Large intestine (tissue), 12 donors: ENCODE data around the gene USP17L29. TPM values are rescaled to one million over a fixed set of nuclear protein-coding genes. Genes with fewer than 3 reads are reported as not detected.
"Not testable (repeated sequence)": the region's sequence is repeated elsewhere in the genome, so short reads cannot be mapped to it uniquely, and the experiment has no call there.

ENCODE experiments used
- DNase-seq, 2 donors: peaks; one replicate each; pipeline versions ENCODE4 v3.0.0 to v3.0.0-alpha.2; 2013
- H3K27ac ChIP-seq: one replicate; pipeline ENCODE4 v1.5.1; 2013; ENCODE audit warnings: low read length
- H3K27me3 ChIP-seq: 2 replicates; pipeline ENCODE4 v1.6.1; 2013; ENCODE audit warnings: low read length; ENCODE audit not compliant: control insufficient read depth, insufficient read depth
- H3K36me3 ChIP-seq: 2 replicates; pipeline ENCODE4 v1.6.1; 2013; ENCODE audit warnings: low read length; ENCODE audit not compliant: control insufficient read depth, insufficient read depth
- H3K4me1 ChIP-seq: one replicate; pipeline ENCODE4 v1.6.1; 2013; ENCODE audit warnings: low read length; ENCODE audit not compliant: control insufficient read depth, insufficient read depth
- H3K4me3 ChIP-seq: one replicate; pipeline ENCODE4 v1.5.1; 2013; ENCODE audit warnings: low read length
- H3K9me3 ChIP-seq: one replicate; pipeline ENCODE4 v1.6.1; 2013; ENCODE audit warnings: mild to moderate bottlenecking, low read depth, low read length, moderate library complexity; ENCODE audit not compliant: control insufficient read depth
- WGBS: methylation state at CpG from one replicate; pipeline ENCODE4 v1.1.5; 2013; ENCODE audit warnings: low lambda C conversion rate; ENCODE audit not compliant: insufficient coverage; 5-methylcytosine and 5-hydroxymethylcytosine counted together
- long read RNA-seq, 11 donors: transcript quantifications; one replicate each; lab custom pipeline, GENCODE V29; 2026
- polyA plus RNA-seq: library from polyadenylated mRNA; unstranded; fragments of 120-200 nt; gene quantifications from one replicate; pipeline ENCODE4 v1.2.1, GENCODE V29; 2013

USP17L29 gene
- not detected for polyA plus RNA-seq
- long read RNA-seq, donor 1 = 0 reads
- long read RNA-seq, donor 2 = 0 reads
- long read RNA-seq, donor 3 = 0 reads
- long read RNA-seq, donor 4 = 0 reads
- long read RNA-seq, donor 5 = 0 reads
- long read RNA-seq, donor 6 = 0 reads
- long read RNA-seq, donor 7 = 0 reads
- long read RNA-seq, donor 8 = 0 reads
- long read RNA-seq, donor 9 = 0 reads
- long read RNA-seq, donor 10 = 0 reads
- long read RNA-seq, donor 11 = 0 reads

- H3K36me3 ChIP-seq, DNase-seq, H3K4me1 ChIP-seq, H3K27me3 ChIP-seq, H3K4me3 ChIP-seq, H3K27ac ChIP-seq, H3K9me3 ChIP-seq: not testable (repeated sequence)
- WGBS = no CpG with 5 or more reads among the region's 15 CpGs
Observed at GRCh38 chr4:9353338-9353737, at the start of gene USP17L29. Gene USP17L29, plus strand, starts transcription at chr4:9353638. Its CDS starts 0 bp downstream, at chr4:9353638.

GRCh38 chr4:9324191-9324590 is 29.2 kb upstream of the USP17L29 start:
- H3K27me3 ChIP-seq, H3K9me3 ChIP-seq, H3K4me3 ChIP-seq, DNase-seq, H3K4me1 ChIP-seq, H3K36me3 ChIP-seq, H3K27ac ChIP-seq: not testable (repeated sequence)
- WGBS = no CpG with 5 or more reads among the region's 13 CpGs

GRCh38 chr4:9324865-9325264 is 28.6 kb upstream of the USP17L29 start, which contains the start of gene USP17L24:
Gene USP17L24, plus strand, starts transcription at chr4:9325165. Its CDS starts 0 bp downstream, at chr4:9325165.
- no CpG with 5 or more reads among the region's 15 CpGs for WGBS
- H3K9me3 ChIP-seq, DNase-seq: not testable (repeated sequence)

GRCh38 chr4:9329611-9330010 is 23.8 kb upstream of the USP17L29 start, which contains the start of gene USP17L25:
Gene USP17L25, plus strand, starts transcription at chr4:9329911. Its CDS starts 0 bp downstream, at chr4:9329911.
- not testable (repeated sequence) for H3K4me1 ChIP-seq, H3K4me3 ChIP-seq, DNase-seq, H3K27me3 ChIP-seq, H3K36me3 ChIP-seq, H3K9me3 ChIP-seq, H3K27ac ChIP-seq
- WGBS = no CpG with 5 or more reads among the region's 15 CpGs

More at GRCh38 chr4:9324865-9325264, 28.6 kb upstream of the USP17L29 start, which contains the start of gene USP17L24:
- not testable (repeated sequence) for H3K27ac ChIP-seq, H3K4me1 ChIP-seq, H3K27me3 ChIP-seq, H3K36me3 ChIP-seq, H3K4me3 ChIP-seq

GRCh38 chr4:9334358-9334757 is 19.1 kb upstream of the USP17L29 start, which contains the start of gene USP17L26:
Gene USP17L26, plus strand, starts transcription at chr4:9334658. Its CDS starts 0 bp downstream, at chr4:9334658.
- not testable (repeated sequence) for H3K4me3 ChIP-seq, DNase-seq, H3K36me3 ChIP-seq, H3K27ac ChIP-seq, H3K9me3 ChIP-seq, H3K4me1 ChIP-seq, H3K27me3 ChIP-seq
- WGBS = no CpG with 5 or more reads among the region's 15 CpGs

GRCh38 chr4:9339103-9339502 is 14.3 kb upstream of the USP17L29 start, which contains the start of gene USP17L5:
Gene USP17L5, plus strand, starts transcription at chr4:9339403. Its CDS starts 0 bp downstream, at chr4:9339403.
- no CpG with 5 or more reads among the region's 15 CpGs for WGBS
- not testable (repeated sequence) for H3K27ac ChIP-seq, H3K27me3 ChIP-seq, H3K4me1 ChIP-seq, DNase-seq, H3K4me3 ChIP-seq, H3K9me3 ChIP-seq, H3K36me3 ChIP-seq

GRCh38 chr4:9343848-9344247 is 9.6 kb upstream of the USP17L29 start, which contains the start of gene USP17L27:
Gene USP17L27, plus strand, starts transcription at chr4:9344148. Its CDS starts 0 bp downstream, at chr4:9344148.
- not testable (repeated sequence) for H3K4me1 ChIP-seq, H3K36me3 ChIP-seq, H3K27ac ChIP-seq, H3K27me3 ChIP-seq, H3K9me3 ChIP-seq, DNase-seq, H3K4me3 ChIP-seq
- WGBS = no CpG with 5 or more reads among the region's 15 CpGs

GRCh38 chr4:9348593-9348992 is 4.8 kb upstream of the USP17L29 start, which contains the start of gene USP17L28:
Gene USP17L28, plus strand, starts transcription at chr4:9348893. Its CDS starts 0 bp downstream, at chr4:9348893.
- not testable (repeated sequence) for H3K9me3 ChIP-seq, H3K36me3 ChIP-seq, H3K4me3 ChIP-seq, DNase-seq, H3K27me3 ChIP-seq, H3K27ac ChIP-seq, H3K4me1 ChIP-seq
- WGBS = no CpG with 5 or more reads among the region's 15 CpGs

GRCh38 chr4:9350866-9351265 is 2.6 kb upstream of the USP17L29 start:
- H3K4me3 ChIP-seq, DNase-seq, H3K4me1 ChIP-seq, H3K36me3 ChIP-seq, H3K27ac ChIP-seq, H3K9me3 ChIP-seq, H3K27me3 ChIP-seq: not testable (repeated sequence)
- no CpG with 5 or more reads among the region's 18 CpGs for WGBS

GRCh38 chr4:9362829-9363228 is 9.4 kb downstream of the USP17L29 start, which contains the start of gene USP17L30:
Gene USP17L30, plus strand, starts transcription at chr4:9363129. Its CDS starts 0 bp downstream, at chr4:9363129.
- no CpG with 5 or more reads among the region's 15 CpGs for WGBS
- not testable (repeated sequence) for H3K4me1 ChIP-seq, H3K4me3 ChIP-seq, H3K36me3 ChIP-seq, H3K27ac ChIP-seq, H3K9me3 ChIP-seq, DNase-seq, H3K27me3 ChIP-seq
